AG04449 (cell line): ENCODE measurements around the gene HLA-DRB1.

Experiments used
- CTCF ChIA-PET: fragments of 350-600 bp; formaldehyde crosslinking; extraction: SDS; loops from one replicate; lab custom pipeline; 2021; ENCODE audit warnings: antibody characterized with exemption; lab: Yijun Ruan, JAX
- POLR2A ChIA-PET: fragments of 400-600, 350-600 bp; formaldehyde crosslinking; extraction: SDS; loops from one replicate; lab custom pipeline; 2020; ENCODE audit warnings: antibody characterized with exemption, inconsistent platforms; lab: Yijun Ruan, JAX
- DNase-seq: peaks from one replicate; pipeline ENCODE4 v3.0.0-alpha.2; 2010; ENCODE audit warnings: low read depth, low spot score
- H3K4me3 ChIP-seq: 2 replicates; pipeline ENCODE4 v1.5.1; 2011; ENCODE audit warnings: low read depth, mild to moderate bottlenecking, control low read depth, low read length
- TF ChIP-seq, protein P1 (sequence below): IDR thresholded peaks from one replicate; pipeline ENCODE4 v1.5.1; 2011; ENCODE audit warnings: mild to moderate bottlenecking, moderate library complexity, low read length, control low read depth, inconsistent platforms; ENCODE audit not compliant: insufficient read depth; ENCODE audit errors: missing control alignments

HLA-DRB1 gene

DNA sequence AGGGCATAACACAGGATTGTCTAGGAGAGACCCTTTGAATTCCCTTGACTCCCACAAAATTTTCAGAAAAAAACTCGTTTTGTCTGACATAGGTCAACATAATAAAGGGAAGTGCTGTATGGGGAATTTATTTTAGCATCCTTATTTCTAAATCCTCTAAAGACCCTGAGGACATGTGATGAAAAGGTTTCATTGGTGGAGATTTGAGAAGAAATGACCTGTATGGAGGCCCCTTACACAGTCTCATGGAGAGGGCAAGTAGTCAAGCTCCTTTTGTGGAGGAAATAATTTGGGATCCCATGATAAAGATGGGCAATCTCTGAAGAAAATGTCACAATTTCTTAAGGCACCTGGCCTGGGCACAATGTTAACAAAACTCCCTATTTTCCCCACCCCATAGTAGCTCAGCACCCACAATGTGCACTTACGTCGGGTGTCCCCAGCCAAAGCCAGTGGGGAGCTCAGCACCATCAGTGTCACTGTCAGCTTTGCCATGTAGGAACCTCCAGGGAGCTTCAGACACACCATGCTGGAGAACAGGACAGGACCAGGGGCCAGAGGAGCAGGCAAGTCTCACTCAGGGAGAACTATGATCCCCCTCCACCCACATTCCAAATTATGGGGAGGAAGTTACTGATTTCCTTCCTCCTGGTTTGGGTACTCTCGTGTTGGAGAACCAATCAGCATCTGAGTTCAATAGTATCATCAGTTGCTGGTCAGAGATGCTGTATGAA lies 59.8 kb downstream of the HLA-DRB1 start, which contains the start of gene HLA-DRB5:
Gene HLA-DRB5, minus strand, starts transcription at position 591 of the 734 bp plus-strand sequence. Its CDS starts 63 bp downstream, at position 528.
- POLR2A ChIA-PET: no interaction called here
- TF ChIP-seq, protein P1, sequence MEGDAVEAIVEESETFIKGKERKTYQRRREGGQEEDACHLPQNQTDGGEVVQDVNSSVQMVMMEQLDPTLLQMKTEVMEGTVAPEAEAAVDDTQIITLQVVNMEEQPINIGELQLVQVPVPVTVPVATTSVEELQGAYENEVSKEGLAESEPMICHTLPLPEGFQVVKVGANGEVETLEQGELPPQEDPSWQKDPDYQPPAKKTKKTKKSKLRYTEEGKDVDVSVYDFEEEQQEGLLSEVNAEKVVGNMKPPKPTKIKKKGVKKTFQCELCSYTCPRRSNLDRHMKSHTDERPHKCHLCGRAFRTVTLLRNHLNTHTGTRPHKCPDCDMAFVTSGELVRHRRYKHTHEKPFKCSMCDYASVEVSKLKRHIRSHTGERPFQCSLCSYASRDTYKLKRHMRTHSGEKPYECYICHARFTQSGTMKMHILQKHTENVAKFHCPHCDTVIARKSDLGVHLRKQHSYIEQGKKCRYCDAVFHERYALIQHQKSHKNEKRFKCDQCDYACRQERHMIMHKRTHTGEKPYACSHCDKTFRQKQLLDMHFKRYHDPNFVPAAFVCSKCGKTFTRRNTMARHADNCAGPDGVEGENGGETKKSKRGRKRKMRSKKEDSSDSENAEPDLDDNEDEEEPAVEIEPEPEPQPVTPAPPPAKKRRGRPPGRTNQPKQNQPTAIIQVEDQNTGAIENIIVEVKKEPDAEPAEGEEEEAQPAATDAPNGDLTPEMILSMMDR: no peak
- no peak within 1 kb of the TSS for H3K4me3 ChIP-seq
- CTCF ChIA-PET: no interaction called here
- no peak for DNase-seq
